Stimulated activated CD8-positive, alpha-beta memory T cell treated with anti-CD3 and anti-CD28 coated beads, Interleukin-7, amount 100 ng/mL, for 24 hours (primary cell): ENCODE measurements around the gene PRUNE1.
A peak's percentile ranks its signal among the peaks of the same experiment; 100 is the strongest.

Source experiments
- DNase-seq: peaks from one replicate; pipeline ENCODE4 v3.0.0-alpha.2; 2020; ENCODE audit warnings: low read depth

The PRUNE1 gene

DNA sequence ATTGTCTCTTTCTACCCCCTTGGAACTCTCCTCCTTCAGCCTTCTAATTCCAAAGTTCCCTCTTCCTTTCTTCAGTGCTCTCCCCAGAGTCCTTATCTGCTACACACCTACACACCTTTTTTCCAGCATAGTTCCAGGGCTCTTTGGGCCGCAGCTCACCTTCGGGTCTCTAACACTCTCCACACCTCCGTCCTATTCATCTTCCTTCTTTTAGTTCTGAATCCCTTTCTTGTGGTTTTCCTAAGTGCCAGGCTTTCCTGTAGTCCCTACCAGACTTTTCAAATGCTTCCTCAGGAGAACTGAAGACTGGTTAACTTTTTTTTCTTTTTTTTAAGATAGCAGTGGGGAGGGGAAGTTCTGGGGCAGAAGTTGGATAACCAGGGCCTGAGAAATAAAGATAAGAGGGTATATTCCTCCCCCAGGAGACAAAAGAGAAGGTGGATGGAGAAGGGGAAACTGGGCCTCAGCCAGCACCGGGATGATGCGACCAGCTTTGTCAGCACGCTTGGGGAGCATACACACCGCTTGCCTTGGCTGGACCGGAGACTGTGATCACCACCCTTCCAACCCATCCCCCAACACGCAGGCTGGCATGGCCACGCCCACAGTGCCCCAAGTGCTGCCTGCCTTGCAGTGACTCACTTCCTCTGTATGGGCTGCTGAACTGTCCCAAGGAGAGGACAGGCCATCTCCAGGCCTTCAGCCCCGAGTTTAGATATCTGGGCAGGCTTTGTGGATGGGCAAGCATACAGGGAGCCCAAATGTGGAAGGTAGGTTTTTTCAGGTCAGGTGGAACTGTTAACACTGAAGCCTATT is 31.2 kb upstream of the PRUNE1 start:
- peak; percentile 47 for DNase-seq

- DNase-seq, result peak; percentile 78
Measured at GRCh38 chr1:150979092-150980056, 28.9 kb upstream of the PRUNE1 start.

DNA sequence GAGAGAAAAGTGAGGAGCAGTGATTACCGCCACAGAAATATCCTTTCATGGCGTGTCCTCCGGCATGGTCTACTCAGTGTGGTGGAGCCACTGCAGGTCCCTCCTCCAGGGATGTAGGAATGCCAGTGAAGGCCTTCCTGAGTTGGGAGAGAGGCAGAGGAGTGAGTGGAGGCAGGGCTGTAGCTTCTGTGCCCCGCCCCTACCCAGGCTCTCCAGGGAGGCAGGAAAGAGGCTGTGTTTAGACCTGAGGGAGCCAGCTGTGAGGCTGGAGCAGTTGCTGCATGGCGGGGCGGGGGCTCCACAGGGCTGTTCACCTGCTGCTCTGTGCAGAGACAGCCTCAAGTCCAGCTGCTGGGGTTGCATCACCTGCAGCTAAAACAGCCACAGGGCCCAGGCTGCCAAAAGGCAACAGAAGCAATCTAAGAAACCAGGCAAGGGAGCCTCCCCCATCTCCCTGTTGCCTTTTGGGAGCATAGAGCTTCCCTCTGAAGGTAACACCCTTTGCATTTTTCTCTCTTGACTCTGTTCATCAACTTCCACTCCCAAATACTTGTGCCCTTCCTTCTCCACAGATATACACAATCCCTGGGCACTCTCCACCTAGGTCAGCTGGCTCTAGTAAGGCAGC is 27.0 kb upstream of the PRUNE1 start:
- no peak for DNase-seq

GRCh38 chr1:150981805-150982712 is 26.2 kb upstream of the PRUNE1 start, which contains the start of gene ANXA9:
TSS of gene ANXA9 (plus strand) at chr1:150982292. CDS start at chr1:150983106, 814 bp downstream.
- DNase-seq, result no peak

- DNase-seq, result no peak
Measured at GRCh38 chr1:150985179-150985825, 22.9 kb upstream of the PRUNE1 start.

DNA sequence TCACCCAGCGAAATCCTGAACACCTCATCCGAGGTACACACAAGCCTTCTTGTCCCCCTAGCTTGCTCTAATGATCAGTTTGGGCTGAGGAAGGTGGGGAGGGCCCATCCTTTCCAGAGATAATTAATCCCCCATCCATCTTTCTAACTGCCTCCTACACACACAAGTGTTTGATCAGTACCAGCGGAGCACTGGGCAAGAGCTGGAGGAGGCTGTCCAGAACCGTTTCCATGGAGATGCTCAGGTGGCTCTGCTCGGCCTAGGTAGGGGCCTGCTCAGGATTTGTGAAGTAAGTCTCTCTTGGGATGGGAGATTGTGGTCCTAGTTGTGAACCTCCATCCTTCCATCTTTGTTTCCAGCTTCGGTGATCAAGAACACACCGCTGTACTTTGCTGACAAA is 20.3 kb upstream of the PRUNE1 start:
- no peak for DNase-seq

- DNase-seq, result no peak
Measured at GRCh38 chr1:150992626-150993025, 15.6 kb upstream of the PRUNE1 start.

GRCh38 chr1:150994248-150994647 is 14.0 kb upstream of the PRUNE1 start:
- DNase-seq, result no peak

- DNase-seq, result no peak
Measured at GRCh38 chr1:150995460-150995859, 12.8 kb upstream of the PRUNE1 start.

- no peak for DNase-seq
Measured at GRCh38 chr1:150995896-150996295, 12.4 kb upstream of the PRUNE1 start.

- no peak for DNase-seq
Measured at GRCh38 chr1:150997126-150997872, 10.9 kb upstream of the PRUNE1 start.

GRCh38 chr1:150997949-150998348 is 10.3 kb upstream of the PRUNE1 start:
- no peak for DNase-seq

- DNase-seq, result no peak
Measured at GRCh38 chr1:150999051-150999674, 9.1 kb upstream of the PRUNE1 start.

GRCh38 chr1:150999926-151000325 is 8.3 kb upstream of the PRUNE1 start:
- no peak for DNase-seq

DNA sequence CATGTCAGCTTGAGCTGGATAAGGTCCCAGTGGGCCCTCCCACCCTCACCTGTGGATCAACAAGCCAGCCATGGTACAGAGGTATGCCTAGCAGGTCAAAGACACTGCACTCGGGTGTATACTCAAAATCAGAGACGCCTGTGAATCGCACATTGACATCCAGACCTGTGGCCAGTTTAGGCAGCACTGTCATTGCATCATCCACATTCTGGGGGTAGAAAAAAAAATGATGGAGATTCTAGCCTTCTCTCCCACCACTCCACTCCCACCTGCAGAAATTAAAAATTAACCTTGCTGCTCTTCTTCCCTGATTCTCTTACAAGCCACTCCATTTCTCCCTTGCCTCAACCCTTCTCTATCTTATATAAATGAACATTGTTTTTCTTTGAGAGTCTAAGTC is 7.8 kb upstream of the PRUNE1 start:
- no peak for DNase-seq

- DNase-seq, result no peak
Measured at GRCh38 chr1:151001602-151002001, 6.6 kb upstream of the PRUNE1 start.

GRCh38 chr1:151002051-151002450 is 6.2 kb upstream of the PRUNE1 start:
- no peak for DNase-seq

DNA sequence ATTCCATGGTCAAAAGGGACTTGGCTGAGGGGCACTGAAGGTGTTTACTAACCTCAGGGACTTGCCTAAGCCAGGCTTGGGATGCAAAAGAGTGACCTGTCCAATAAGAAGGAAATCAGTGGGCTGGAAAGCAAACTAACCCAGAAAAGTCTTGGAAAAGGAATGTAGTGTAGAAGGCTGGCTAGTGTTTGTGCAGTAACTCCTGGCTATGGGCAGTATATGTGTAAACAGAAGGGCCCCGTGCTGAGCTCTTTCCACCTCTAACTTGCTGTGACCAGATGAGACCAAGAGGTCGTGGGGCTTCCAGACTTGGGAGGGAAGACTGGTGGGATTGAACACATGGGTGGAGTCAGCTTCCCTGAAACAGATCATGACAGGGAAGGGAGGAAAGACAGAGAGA is 5.6 kb upstream of the PRUNE1 start:
- DNase-seq, result no peak

DNA sequence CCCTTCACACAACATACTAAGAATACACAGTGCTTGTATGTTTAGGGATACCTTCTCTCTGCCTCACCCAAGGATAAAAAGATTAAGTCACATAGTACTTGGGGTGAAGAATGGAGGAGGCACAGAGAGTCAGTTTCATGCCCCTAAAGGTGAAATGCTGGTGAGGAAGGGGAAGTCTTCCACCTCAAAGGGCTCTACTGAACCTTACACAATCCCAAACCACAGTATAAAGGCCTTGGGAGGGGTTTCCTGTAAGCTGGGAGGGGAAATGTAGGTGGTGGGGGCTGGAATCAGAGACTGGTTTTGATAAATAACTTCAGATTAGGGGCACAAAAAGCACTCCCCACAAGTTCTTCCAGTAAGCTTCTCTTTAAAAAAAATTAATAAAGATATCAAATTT is 5.1 kb upstream of the PRUNE1 start:
- no peak for DNase-seq
